OCI-LY7 (cell line): ENCODE data around the gene PCDH8. TPM values are rescaled to one million over a fixed set of nuclear protein-coding genes. Genes with fewer than 3 reads are reported as not detected.

Experiments
- BruUV-seq: library from RNA; stranded (reverse); fragments of 400-500 nt; replicated peaks from 2 replicates; lab custom pipeline; 2021; lab: Mats Ljungman, UMichigan
- CTCF ChIA-PET: fragments of 300-600 bp; sonication (Branson Sonifier 250); formaldehyde crosslinking; loops from one replicate; lab custom pipeline; 2022; ENCODE audit warnings: antibody characterized with exemption; ENCODE audit not compliant: unreplicated experiment; lab: Charles Lee
- POLR2A ChIA-PET: fragments of 300-600 bp; sonication (Branson Sonifier 250); formaldehyde crosslinking; loops from one replicate; lab custom pipeline; 2022; ENCODE audit warnings: antibody characterized with exemption; lab: Charles Lee
- DNase-seq: peaks from one replicate; pipeline ENCODE4 v3.0.0-alpha.2; 2015; ENCODE audit warnings: low spot score
- H2AFZ ChIP-seq: fragments of 200-600 bp; sonication (generic), shearing (Covaris generic); 2 replicates; pipeline ENCODE4 v1.6.1; 2014; ENCODE audit warnings: mild to moderate bottlenecking, antibody characterized with exemption, low read length, moderate library complexity
- H3K27ac ChIP-seq: fragments of 200-600 bp; sonication (generic); 2 replicates; pipeline ENCODE4 v1.5.1; 2014; ENCODE audit warnings: mixed run types, low read depth, mild to moderate bottlenecking, moderate library complexity, low read length, inconsistent platforms; ENCODE audit not compliant: poor library complexity, severe bottlenecking
- H3K36me3 ChIP-seq: fragments of 200-600 bp; sonication (generic); 2 replicates; pipeline ENCODE4 v1.6.1; 2014; ENCODE audit warnings: mild to moderate bottlenecking, antibody characterized with exemption, low read length, moderate library complexity, mixed read lengths; ENCODE audit not compliant: insufficient read depth
- H3K4me1 ChIP-seq: fragments of 200-600 bp; sonication (generic); 2 replicates; pipeline ENCODE4 v1.5.1; 2014; ENCODE audit warnings: mild to moderate bottlenecking, low read length; ENCODE audit not compliant: insufficient read depth, poor library complexity, severe bottlenecking
- H3K4me2 ChIP-seq: fragments of 200-600 bp; sonication (generic); 2 replicates; pipeline ENCODE4 v1.6.1; 2014; ENCODE audit warnings: mild to moderate bottlenecking, low read length
- H3K4me3 ChIP-seq: fragments of 200-600 bp; sonication (generic); 2 replicates; pipeline ENCODE4 v1.5.1; 2014; ENCODE audit warnings: mild to moderate bottlenecking, low read depth, low read length; ENCODE audit not compliant: poor library complexity, severe bottlenecking
- H3K79me2 ChIP-seq: fragments of 200-600 bp; sonication (generic); 2 replicates; pipeline ENCODE4 v1.6.1; 2016; ENCODE audit warnings: low read depth, mild to moderate bottlenecking, low read length, moderate library complexity, mixed read lengths; ENCODE audit not compliant: insufficient read depth
- H3K9me2 ChIP-seq: fragments of 200-600 bp; sonication (generic); 2 replicates; pipeline ENCODE4 v1.6.1; 2016; ENCODE audit warnings: mild to moderate bottlenecking, low read length, mixed read lengths; ENCODE audit not compliant: insufficient read depth
- H3K9me3 ChIP-seq: fragments of 200-600 bp; sonication (generic); 2 replicates; pipeline ENCODE4 v1.6.1; 2014; ENCODE audit warnings: mild to moderate bottlenecking, mixed run types, low read length, mixed read lengths
- H4K20me1 ChIP-seq: fragments of 200-600 bp; sonication (generic); 2 replicates; pipeline ENCODE4 v1.6.1; 2014; ENCODE audit warnings: mild to moderate bottlenecking, antibody characterized with exemption, low read length, moderate library complexity, mixed read lengths; ENCODE audit not compliant: insufficient read depth
- CTCF ChIP-seq: fragments of 200-600 bp; sonication (generic); conservative IDR thresholded peaks from 2 replicates; pipeline ENCODE4 v1.5.1; 2014; ENCODE audit warnings: mild to moderate bottlenecking, antibody characterized with exemption, low read length, moderate library complexity, mixed read lengths
- EZH2phosphoT487 ChIP-seq: fragments of 200-600 bp; sonication (generic); IDR thresholded peaks from 2 replicates; pipeline ENCODE4 v1.6.1; 2018; ENCODE audit warnings: low read depth, borderline replicate concordance, mild to moderate bottlenecking, mixed run types, antibody characterized with exemption, low read length, moderate library complexity, mixed read lengths
- intact Hi-C: fragments of 100-400 bp; cut with micrococcal nuclease; formaldehyde crosslinking; loops from one replicate; pipeline ENCODE4 v1.10.0; 2022; ENCODE audit not compliant: unreplicated experiment
- total RNA-seq, 2 experiments: library from RNA; depleted of rRNA in 1 of 2; stranded (reverse); fragments of >200 nt in 1 of 2; shearing (Covaris generic) in 1 of 2; gene quantifications; 2 replicates each; pipeline ENCODE4 v1.2.3, GENCODE V29; 2014 to 2022

PCDH8 gene
- total RNA-seq, 2 experiments from 2014 or later = not detected

GRCh38 chr13:52846567-52847321 lies 1.7 kb downstream of the PCDH8 start:
- H2AFZ ChIP-seq = no peak overlapping the region
- no peaks in the 10 kb centered on the region for H3K79me2 ChIP-seq
- no peak for DNase-seq
- no peak overlapping the region for H3K4me3 ChIP-seq
- no TSS peak for BruUV-seq
- no peak for TF ChIP-seq EZH2phosphoT487
- no peak for TF ChIP-seq CTCF
- CTCF ChIA-PET = no interaction called here
- H3K4me1 ChIP-seq = no peaks in the 10 kb centered on the region
- no peaks in the 10 kb centered on the region for H3K9me3 ChIP-seq
- intact Hi-C loops = no loop called here
- no peak overlapping the region for H3K4me2 ChIP-seq
- POLR2A ChIA-PET = no interaction called here
- no peaks in the 10 kb centered on the region for H3K9me2 ChIP-seq
- no peaks in the 10 kb centered on the region for H3K36me3 ChIP-seq
- no peaks in the 10 kb centered on the region for H4K20me1 ChIP-seq
- H3K27ac ChIP-seq = no peak overlapping the region

- no peaks in the 10 kb centered on the region for H3K9me2 ChIP-seq
- no peaks in the 10 kb centered on the region for H4K20me1 ChIP-seq
- no peak for DNase-seq
- no peaks in the 10 kb centered on the region for H3K9me3 ChIP-seq
- no peak overlapping the region for H3K4me3 ChIP-seq
- TF ChIP-seq EZH2phosphoT487 (no peak), CTCF (no peak)
- POLR2A ChIA-PET = no interaction called here
- CTCF ChIA-PET = no interaction called here
- no peaks in the 10 kb centered on the region for H3K79me2 ChIP-seq
- no peak overlapping the region for H3K27ac ChIP-seq
- intact Hi-C loops = no loop called here
- no TSS peak for BruUV-seq
- H3K4me2 ChIP-seq = no peak overlapping the region
- H3K36me3 ChIP-seq = no peaks in the 10 kb centered on the region
- no peak overlapping the region for H2AFZ ChIP-seq
- H3K4me1 ChIP-seq = no peaks in the 10 kb centered on the region
These were observed 2.5 kb downstream of the PCDH8 start for GRCh38 chr13:52845766-52846566.

- Histone ChIP-seq H3K9me3 (no peaks in the 10 kb centered on the region), H3K9me2 (no peaks in the 10 kb centered on the region), H3K79me2 (no peaks in the 10 kb centered on the region), H4K20me1 (no peaks in the 10 kb centered on the region), H3K4me1 (no peaks in the 10 kb centered on the region), H3K4me2 (no peak overlapping the region), H3K27ac (no peak overlapping the region), H3K36me3 (no peaks in the 10 kb centered on the region), H2AFZ (no peak overlapping the region), H3K4me3 (no peak overlapping the region)
- BruUV-seq = no TSS peak
- 0 out of 2 replicates have a peak, but pooled peaks have one; percentile 9 for TF ChIP-seq CTCF
- no peak for TF ChIP-seq EZH2phosphoT487
- CTCF ChIA-PET = no interaction called here
- intact Hi-C loops = no loop called here
- no peak for DNase-seq
- POLR2A ChIA-PET = no interaction called here
These were observed 3.1 kb downstream of the PCDH8 start for GRCh38 chr13:52845334-52845761.
